GM19468 (cell line): ENCODE data around the gene HNRNPA3.
A peak's percentile ranks its signal among the peaks of the same experiment; 100 is the strongest.
"Not testable (repeated sequence)": the region's sequence is repeated elsewhere in the genome, so short reads cannot be mapped to it uniquely, and the experiment has no call there.

Experiments used
- ATAC-seq: cut with Tn5 transposase; IDR thresholded peaks from one replicate; pipeline ENCODE4 v1.9.1; 2021; ENCODE audit warnings: mild to moderate bottlenecking, moderate library complexity, moderate number of reproducible peaks; ENCODE audit not compliant: unreplicated experiment; ENCODE audit errors: extremely low read depth

The HNRNPA3 gene

DNA sequence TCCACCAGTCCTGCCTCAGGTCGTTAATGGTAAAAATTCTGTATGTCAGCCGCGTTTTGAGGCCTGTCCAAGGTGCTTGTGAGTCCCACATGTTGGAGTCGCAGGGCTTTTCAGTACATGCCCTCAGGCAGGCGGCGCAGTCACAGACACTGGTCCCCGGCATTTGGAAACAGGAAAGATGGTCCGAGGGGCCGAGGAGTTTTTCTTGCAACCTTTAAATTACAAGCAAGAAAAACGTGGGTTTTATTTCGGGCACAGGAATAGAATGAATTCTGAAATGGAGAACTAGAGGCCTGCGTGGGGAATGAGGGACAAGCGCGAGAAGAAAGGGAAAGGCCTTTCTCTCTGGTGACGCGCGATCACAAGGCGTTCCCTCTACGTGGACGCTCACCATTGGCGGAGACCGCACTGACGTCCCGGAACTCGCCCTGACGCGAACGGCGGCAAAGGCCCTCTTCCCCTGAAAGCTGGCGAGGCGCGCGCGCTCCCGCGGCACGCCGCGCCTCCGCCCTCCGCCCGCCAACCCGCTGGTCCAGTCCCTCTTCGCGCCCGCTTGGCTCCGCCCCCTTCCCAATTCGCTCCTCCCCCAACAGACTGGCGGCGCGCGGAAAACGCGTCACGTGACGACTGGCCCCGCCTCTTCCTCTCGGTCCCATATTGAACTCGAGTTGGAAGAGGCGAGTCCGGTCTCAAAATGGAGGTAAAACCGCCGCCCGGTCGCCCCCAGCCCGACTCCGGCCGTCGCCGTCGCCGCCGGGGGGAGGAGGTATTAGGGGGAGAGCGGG is at the start of gene HNRNPA3:
HNRNPA3 (plus strand) TSS at position 689 of the 785 bp plus-strand sequence; CDS start at position 695, 6 bp downstream.
- peak; percentile 80 for ATAC-seq

DNA sequence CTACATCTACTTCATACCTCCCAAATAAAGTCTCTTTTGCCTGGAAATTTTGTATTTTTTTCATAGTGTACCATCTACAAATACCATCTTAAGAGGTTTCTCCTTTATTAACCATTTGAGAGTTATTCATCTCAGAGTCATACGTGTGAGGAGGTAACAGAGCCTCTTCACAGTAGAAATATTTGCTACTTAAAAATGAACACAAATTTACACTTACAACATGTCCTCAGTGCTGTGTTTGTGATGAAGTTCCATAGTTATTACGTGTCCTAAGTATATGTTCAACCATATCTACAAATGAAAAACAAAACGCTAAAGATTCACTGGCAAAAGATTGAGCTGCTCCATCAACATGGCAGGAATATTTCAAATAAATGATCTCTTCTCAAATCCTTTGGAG is 48.5 kb upstream of the HNRNPA3 start:
- no peak for ATAC-seq

DNA sequence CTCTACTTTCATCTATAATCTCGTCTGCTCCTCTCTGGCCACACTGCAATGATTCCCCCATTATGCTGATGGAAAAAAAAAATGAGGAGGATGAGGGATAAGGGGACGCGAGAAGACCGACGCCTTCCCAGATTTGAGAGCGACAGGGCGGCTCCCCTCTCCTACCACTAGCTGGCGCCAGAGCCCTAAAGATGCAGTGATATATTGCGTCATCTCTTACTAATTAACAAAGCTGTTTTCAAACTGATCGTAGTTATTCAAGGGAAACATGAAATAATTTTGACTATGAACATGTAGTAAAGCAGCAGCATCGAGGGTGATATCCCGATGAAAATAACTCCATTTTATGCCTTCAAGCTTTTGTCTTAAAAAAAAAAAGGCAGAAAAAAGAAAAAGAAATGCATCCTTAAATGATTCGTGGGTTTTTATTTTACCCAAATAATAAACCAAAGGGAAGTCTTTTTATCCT is 48.0 kb upstream of the HNRNPA3 start:
- ATAC-seq = no peak

DNA sequence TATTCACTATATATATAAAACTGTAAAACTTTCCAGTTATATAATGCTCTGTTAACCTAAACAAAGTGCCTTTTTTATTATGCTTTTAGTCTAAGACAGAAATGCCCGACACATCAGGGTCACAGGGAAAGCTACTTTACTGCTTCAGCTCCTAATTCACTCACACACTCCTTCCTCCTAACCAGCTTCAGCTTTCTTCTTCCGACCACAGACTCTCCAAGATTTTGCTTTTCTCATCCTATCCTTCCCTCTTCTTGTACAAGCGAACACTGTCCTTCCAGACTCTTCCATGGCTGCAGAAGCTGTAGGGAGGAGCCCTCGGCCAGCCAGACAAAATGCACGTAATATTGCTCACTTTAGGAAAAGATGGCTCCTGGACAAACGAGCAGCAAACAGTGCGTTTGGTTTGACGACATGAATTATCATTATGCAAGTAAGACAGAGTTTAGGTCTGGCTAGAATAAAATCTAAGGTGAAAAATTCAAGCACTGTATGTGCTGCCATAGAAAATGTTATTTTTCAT is 47.5 kb upstream of the HNRNPA3 start:
- no peak for ATAC-seq

DNA sequence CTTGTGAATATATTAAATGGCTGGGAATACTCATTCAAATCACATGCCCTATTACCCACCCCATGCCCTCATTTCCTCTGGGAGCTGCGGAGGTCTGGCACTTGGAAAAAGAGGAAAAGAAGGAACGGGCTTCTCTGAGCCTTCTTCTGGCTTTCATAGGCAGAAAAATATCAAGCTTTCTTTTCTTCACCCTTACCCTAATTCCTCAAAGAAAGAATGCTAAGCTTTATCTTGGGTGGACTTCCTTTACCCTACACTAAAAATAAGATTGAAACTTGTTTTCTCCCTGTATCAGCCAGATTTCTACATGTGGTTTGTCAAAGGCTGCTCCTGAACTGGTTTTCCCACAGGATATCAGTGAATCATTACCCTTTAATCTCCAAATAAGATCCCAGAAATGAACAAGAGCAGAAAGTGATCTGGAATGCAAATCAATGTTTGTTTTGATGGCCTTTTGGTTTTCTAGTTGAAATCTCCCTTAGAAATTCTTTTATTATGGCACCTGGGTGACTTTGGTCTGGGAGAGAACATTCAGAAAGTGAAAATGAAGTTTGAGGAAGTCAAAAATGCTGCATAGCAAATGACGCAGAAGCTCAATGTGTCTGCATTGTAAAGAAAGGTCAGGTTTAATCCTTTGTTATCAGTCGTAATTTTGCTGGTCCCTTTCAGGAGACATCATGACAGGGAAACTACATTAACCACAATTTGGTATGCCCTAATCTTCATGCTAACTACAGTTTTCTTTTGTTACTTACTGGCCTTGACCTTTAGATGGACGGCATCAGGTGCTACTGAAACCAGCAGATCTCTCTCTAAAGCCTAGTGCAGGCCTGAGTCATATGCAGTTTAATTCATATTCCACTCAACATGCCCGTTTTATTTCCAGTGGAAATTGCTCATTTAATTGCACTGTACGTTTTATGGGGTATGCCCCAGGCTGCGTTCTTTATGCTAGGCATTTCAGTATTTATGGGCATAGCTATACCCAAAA is 46.6 kb upstream of the HNRNPA3 start:
- ATAC-seq = no peak

DNA sequence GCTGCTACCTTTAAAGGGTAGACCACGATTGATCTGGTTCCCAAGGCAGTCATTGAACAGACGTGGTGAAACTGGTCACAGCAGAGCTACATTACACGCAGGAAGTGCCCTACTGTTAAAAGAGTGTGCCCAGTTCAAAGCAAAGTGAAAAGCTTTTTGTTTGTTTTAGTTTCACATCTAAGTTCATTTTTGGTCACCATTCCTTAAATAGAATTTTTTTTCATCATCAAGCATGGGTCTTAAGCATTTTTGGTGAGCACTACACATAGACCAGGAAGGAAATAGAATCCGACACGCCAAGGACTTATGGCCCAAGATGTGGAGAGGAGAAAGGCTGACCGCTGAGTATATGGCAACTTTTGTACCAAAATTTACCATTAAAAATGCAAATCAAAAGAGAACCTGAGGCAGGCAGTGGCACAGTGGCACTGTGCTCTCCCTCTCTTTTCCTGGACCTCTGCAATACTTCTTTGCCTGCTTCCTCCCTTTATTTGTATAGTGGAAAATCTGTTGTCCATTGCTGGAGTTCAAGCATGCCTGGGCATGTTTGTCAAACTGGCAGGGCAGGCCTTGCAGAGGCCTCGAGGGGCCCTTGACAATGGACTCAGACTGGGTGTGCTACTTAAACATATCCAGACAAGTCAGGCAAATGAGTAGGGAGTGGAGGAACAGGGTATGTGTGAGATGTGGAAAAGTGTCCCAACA is 42.6 kb upstream of the HNRNPA3 start:
- ATAC-seq = peak; percentile 47

DNA sequence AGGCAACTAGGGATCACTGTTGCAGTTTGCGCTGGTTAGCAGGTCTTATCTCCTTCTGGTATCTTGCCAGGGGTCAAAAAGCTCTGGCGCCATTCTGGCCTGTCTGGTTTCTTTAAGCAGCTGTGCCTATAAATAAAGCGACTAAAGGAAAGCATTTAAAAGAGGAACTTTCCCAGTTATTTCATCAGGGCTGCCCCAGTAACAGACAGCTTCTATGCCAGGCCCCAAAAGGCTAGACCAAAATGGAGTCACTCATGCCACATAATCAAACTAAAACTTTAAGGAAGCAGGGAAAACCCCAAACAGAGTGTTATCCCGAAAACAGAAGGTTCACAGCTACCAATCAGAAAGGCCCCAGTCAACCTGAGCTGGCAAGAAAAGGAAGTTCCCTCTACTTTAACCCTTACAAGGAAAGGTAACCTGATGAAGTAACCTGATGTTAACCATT is 41.2 kb upstream of the HNRNPA3 start:
- ATAC-seq = no peak

DNA sequence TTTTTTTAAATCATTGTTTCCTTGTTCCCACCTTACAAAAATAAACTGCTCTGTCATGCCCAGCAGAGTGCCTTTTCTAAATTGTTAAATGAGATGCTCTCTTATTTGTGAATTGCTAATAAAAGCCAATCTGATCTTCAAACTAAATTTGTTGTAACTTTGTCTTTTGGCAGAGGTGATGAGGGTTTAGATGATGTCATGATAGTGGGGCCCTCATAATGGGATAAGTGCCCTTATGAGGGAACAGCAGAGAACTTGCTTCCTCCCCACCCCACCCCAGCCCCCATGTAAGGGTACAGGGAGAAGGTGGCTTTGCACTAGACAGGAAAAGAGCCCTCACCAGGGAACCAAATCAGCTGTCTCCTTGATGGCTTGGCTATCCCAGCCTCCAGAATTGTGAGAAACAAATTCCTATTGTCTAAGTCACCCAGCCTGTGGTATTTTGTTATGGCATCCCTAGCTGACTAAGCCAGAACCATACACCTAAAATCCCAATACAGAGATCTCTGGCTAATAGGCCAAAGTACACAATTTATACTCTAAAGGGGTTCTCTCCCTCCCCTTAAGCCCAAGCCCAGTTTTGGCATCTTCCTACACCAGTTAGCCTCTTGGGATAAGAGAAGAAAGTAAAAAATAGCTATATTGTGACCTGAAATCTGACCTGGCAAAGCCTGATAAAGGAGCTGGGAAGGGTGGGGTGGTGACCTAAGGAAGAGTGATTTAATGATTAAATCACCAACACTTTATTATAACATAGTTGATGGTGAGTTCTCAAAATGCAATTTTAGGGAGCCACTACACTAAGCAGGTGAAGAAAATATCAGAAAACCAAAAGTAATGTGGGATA is 40.3 kb upstream of the HNRNPA3 start:
- ATAC-seq = no peak

DNA sequence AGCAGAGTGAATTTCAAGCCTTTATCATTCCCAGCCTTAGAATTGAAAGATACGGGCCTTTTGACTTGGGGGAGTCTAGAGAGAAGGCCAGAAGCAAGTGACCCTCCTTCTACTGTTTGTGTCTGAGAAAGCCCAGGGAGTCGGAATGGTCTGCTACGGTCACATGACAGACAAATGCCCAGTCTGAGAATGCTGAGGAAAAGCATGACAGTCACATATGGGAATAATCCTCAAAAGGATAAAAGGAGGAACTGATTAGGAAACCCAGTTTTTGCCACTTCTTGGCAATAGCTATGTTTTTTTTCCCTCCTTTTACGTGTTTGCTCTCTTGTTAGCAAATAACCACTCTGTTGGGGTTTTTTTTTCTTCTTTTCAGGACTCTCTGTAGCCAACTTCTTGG is 38.1 kb upstream of the HNRNPA3 start:
- ATAC-seq = no peak

DNA sequence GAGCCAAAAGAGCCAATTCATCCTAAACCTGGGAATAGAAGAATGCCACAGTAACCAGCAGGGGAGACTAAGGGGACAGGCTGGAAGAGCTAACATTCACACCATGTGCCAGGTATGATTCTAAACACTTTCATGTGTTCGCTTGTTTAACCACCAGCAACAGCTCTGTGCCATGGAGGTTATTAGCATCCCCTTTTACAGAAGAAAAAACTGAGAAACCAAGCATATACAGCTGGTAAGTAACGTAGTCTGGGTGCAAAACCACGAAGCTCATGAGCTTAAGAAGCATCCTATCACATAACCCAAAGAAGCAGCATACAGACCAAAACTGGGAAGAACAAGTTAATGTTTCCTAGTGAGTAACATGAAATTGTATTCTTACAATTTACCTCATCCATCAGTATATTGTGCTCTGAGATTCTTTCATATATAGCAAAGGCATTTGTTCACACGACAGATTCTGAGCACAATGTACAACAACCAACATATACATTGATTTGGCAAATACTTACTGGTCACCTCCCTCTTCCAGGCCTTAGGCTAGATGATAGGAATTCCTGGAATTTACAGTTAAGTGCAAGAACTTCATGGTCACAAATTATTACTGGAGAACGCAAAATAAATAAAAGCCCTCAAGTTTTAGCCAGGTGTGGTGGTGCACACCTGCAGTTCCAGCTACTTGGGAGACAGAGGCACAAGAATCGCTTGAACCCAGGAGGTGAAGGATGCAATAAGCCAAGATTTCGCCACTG is 36.5 kb upstream of the HNRNPA3 start:
- ATAC-seq = no peak

DNA sequence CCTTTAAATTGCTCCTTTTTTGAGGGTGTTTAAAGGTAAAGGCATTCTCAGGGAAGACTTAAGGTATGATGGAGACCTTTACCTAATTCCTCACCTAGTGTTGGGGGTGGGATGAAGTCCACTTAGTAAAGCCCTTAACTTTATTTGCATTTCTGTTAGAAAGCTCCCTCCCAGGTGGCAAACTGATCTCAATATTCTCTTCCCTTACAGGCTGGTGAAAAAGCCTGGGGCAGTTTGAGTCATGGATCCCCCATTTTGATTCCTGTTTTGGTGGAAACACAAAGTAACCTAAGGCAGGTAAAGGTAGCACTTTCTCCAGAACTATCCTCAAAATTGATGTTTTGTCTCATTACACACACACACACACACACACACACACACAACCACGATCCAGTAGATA is 33.8 kb upstream of the HNRNPA3 start:
- no peak for ATAC-seq

DNA sequence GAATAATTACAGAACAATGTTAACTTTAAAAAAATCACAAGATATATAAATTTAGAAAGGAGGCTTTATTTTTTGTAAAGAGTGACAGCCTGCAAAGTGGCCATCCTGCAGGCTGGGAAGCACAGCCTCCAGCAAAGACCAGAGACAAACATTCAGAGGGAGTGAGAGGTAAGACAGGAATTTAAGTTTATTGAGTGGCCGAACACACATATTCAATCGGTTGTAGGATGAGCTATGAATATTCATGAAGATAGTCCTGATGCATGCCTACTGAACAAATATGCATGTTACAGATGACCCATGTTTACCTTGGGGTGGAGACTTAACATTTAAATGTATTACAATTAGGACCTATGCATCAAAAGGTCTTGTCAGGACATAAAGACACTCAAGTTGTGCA is 33.4 kb upstream of the HNRNPA3 start:
- no peak for ATAC-seq

DNA sequence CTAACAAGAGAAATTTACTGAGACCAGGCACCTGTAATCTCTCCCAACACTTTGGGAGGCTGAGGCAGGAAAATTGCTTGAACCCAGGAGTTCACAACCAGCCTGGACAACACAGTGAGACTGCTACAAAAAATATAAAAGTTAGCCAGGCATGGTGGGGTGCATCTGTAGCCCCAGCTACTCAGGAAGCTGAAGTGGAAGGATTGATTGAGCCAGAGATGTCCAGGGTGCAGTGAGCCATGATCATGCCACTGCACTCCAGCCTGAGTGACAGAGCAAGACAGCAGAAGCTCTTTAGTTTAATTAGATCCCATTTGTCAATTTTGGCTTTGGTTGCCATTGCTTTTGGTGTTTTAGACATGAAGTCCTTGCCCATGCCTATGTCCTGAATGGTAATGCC is 32.9 kb upstream of the HNRNPA3 start:
- ATAC-seq = not testable (repeated sequence)

DNA sequence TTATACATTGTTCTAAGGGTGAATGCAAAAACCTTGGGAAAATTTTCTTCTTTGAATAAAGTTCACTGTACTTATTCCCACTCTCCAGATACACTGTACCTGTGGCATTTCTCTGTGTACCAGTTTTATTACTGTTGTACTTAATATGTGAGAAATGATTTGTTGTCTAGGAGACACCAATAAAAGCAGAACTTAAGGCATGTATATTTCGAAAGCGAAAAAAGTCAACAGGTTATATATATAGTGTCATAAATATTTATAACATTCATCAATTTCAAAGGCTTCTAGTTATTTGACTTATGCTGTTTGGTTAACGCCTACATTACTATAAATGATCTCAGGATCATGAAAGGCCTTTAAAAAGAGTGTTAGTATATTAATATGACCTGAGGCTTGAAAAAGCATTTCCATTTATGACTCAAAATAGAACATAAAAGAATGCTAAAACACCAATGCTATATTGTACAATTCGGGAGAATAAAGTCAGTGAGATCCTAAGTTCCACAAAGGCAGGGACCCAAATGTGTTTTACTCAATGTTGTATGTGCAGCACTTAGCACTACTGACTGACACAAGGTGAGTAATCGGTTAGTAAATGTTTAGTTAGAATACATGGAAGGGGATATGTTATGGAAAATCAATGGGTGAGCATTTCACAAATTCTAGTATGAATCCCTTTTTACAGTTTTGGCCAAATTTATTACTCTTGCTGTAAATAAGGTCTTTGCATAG is 32.2 kb upstream of the HNRNPA3 start:
- no peak for ATAC-seq

DNA sequence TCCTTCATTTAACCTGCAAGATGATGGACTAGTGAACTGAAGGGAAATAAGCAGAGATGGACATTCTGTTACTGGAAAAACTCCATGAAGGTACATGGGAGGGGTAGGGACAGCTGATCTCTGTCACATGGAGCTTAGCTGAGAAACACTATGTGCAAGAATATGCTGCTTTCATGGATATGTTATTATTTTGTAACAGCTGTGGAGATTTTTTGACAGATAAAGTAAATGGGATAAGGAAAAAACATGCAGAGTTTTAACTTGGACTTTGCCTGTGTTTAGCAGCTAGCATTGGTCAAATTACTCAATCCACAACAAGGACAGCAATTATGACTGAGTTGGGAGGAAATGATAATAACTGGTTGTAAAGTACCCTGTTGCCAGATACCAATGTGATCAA is 28.7 kb upstream of the HNRNPA3 start:
- no peak for ATAC-seq

DNA sequence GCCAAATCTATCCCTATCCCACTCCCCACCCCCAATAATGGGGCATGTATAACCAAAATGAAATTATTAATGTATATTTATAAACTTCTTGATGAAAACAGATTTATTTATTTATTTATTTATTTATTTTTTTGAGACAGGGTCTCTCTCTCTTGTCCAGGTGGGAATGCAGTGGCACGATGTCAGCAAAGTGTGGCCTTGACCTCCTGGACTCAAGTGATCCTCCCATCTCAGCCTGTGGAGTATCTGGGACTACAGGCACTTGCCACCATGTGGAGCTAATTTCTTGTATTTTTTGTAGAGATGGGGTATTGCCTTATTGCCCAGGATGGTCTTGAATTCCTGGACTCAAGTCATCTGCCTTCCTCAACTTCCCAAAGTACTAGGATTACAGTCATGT is 28.0 kb upstream of the HNRNPA3 start:
- no peak for ATAC-seq

DNA sequence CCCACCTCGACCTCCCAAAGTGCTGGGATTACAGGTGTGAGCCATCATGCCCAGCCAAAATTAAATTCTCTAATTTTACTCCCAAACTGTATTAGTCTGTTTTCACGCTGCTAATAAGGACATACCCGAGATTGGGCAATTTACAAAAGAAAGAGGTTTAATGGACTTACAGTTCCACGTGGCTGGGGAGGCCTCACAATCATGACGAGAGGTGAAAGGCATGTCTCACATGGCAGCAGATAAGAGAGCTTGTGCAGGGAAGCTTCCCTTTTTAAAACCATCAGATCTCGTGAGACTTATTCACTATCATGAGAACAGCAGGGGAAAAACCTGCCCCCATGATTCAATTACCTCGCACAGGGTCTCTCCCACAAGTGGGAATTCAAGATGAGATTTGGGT is 26.6 kb upstream of the HNRNPA3 start:
- ATAC-seq = not testable (repeated sequence)
